HG03108 (cell line): ENCODE measurements around the gene RAI14.

Source experiments
- ATAC-seq: cut with Tn5 transposase; IDR thresholded peaks from one replicate; pipeline ENCODE4 v1.9.1; 2021; ENCODE audit warnings: moderate library complexity; ENCODE audit not compliant: unreplicated experiment

RAI14 gene

DNA sequence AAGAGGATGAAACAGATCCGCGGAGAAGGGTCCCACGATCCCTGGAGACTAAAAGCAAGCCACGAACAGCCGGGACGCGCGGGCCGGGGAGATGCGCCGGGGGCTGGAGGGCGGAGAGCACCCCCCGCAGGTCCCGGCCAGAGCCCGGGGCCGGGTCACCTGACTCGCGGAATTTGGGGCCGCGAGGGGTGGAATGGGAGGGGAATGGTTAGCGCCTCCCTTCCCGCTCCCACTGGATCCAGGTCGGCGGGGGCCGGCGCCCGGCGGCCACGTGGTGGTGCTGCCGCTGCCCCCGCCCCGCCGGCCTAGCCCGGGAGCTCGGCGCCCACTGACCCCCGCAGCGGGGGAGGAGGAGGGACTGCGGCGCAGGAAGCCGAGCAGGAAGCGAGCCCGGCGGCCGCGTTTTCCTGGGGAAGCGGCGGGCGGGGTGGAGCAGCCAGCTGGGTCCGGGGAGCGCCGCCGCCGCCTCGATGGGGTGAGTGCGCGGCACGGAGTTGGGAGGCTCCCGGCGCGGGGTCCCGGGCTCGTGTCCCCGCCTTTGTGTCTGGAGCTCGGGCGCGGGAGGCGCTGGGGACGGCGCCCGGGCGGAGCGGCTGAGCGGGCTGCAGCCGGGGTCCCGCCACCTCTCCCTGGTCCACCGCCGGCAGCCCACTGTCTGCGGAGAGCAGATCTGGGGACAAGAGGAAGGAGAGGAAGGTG lies at the start of gene RAI14:
Gene RAI14, plus strand, starts transcription at position 328 of the 699 bp plus-strand sequence. CDS start 30,592 bp downstream, outside the sequence.
- no peak for ATAC-seq

DNA sequence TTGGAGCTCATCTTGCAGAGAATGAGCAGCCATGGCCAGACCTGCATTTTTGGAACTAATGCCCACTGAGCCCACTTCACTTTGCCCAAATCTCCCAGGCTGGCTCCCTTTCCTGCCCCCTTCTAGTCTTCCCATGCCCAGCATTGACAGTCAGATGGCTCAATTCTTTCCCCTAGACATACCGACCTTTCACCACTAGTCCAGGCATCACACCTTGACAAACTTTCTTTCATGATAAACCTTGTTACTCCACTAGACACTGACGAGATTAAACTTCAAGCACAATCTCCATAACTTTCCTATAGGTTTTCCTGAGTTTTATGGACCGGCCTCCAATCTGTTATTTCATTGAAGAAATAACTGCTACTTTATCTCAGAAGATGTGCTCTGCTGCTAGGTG lies 47.8 kb upstream of the RAI14 start:
- no peak for ATAC-seq

DNA sequence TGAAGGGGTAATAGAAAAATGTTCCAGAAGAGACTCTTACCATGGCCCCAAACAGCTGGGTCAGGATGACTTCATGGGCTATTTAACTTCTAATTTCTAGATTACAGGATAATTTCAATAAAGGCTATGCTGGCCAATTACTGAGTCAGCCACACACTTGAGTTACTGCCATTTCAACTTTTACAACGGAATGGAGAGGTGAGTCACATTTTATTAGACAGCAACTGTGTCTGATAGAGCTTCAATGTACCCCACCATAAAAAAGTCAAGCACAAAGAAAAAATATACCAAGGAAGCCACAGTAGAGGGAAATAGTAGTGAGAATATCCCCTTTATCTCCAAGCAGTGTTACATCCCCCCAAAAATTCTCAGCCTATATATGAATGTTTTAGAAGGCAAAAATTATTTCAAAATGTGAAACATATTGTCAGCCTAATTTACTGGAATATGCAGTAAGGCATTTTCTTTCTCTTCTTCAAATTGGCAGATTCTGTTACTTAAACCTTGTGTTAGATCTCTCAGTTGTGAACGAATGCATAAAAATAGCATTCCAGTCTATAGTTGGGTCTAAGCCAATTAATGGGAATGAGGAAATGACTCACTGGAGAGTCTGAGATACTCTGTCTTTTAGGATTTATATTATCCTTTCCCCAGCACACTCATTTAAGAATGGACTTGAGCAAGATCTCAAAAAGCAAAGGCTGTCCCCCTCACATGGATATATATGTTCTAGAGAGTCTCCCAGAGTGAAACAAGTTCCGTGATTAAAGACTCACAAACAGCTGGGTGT lies 47.1 kb upstream of the RAI14 start:
- ATAC-seq: no peak

DNA sequence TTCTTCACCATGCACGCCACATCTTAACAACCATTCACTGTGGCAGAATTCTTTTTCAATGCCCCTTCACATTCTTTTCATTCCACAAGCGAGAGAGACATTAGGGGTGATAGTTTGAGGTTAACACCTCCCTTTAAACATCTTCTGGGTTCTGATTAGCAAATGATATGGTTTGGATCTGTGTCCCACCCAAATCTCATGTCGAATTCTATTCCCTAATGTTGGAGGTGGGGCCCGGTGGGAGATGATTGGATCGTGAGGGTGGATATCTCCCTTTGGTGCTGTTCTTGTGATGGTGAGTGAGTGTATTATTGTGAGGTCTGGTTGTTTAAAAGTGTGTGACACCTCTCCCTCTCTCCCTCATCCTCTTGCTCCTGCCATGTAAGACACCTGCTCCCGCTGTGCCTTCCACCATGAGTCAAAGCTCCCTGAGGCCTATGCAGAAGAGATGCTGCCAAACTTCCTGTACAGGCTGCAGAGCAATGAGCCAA lies 46.1 kb upstream of the RAI14 start:
- no peak for ATAC-seq

DNA sequence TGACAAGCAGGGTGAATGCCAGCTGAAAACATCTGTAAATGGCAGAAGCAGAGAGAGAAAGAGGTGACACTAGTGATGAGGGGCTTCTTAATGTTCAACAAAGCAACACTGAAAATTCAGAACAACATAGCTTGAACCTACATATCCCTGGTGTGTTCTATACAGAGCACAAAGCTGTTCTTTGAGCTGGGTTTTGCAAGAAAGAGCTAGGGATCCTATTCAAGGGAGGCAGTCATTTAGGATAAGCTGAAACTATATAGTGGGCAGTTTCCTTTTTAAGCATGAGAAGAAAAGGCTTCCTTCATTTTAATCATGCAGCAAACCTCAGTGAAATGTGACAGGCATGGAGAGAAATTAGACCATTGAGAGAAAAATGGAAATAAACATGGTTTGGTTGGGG lies 45.6 kb upstream of the RAI14 start:
- ATAC-seq: no peak

DNA sequence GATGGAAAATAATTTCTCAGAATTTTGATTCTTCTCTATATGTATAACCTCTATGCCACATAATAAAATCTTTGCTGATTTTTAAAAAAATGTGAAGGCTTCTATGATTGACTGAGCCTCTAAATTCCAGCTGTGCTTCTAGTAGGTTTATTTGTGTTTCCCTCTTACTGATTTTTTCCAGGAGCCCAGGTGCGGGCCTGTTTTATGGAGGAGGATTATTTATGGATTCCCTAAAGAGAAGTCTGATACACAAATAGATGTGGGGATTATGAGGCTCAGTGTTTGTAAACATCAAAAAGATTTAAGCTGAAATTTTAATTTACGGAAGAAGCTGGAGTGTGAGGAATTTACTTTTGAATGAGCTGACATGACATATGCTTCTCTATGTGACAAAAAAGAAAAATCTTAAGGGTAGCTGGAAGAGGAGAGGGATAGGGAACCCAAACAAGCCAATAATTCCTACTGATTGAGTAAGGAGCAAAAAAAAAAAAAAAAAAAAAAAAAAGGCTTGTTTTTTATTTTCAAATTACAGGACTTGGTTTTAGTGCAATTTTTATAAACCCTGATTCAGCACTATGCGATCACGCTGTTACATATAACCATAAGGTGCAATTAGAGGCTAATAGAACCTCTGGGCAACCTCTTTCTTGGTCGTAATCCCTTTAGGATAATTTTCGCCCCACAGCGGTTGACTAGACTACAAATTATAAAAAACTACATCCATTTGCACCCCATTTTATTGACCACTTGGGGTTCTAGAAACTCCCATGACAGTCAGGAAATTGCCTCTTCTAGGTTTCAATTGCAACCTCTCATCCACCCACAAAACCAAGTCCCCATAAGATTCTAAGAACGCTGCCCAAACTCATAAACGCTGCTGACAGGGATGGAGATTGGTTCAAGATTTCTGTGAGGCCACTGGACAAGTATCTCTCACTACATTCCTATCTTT lies 44.4 kb upstream of the RAI14 start:
- no peak for ATAC-seq

DNA sequence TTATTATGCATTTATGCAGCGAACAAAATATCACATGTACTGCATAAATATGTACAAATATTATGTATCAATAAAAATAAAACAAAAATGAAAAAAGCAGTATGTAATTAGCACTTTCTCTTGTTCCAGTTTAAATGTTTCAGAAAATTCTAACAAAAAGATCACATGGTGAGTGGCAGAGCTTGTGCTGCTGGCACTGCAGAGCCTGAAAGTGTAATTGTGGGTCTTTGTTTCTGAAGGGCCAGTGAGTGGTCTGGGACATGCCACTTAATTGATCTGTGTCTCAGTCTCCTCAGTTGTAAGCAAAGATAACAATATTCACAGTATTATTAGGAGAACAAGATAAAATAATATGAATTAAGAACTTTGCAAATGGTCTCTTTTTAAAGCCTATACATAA lies 39.5 kb upstream of the RAI14 start:
- ATAC-seq: no peak

DNA sequence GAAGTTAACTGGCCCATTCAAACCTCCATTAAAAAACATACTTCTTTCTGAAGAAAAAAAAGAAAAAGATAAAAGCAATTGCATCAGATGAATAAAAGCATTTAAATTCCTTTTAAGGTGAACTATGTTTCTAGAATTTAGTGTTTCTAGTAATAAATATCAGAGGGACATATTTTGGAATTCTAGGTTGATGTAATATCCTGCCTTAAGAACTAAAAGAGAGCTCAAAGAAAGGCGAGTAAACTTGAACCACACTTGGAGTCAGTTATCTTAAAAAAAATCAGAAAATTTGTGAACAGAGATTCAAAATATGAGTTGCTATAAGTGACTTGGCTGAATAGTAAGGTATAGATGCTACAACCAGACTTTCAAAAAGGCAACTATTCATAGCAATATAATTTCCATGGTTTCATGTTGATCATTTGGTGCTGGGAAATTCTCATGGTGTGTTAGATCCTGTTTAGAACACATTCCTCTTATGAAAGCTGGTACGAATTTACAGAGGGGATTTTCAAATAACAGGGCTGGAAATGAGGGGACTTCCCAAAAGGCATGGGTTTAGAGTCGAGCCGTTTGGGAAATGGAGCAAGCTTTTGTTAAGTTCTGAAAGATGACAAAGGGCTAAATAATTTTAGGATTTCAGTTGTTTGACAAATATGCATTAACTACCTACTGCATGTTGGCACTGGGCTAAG lies 37.6 kb upstream of the RAI14 start:
- ATAC-seq: no peak

DNA sequence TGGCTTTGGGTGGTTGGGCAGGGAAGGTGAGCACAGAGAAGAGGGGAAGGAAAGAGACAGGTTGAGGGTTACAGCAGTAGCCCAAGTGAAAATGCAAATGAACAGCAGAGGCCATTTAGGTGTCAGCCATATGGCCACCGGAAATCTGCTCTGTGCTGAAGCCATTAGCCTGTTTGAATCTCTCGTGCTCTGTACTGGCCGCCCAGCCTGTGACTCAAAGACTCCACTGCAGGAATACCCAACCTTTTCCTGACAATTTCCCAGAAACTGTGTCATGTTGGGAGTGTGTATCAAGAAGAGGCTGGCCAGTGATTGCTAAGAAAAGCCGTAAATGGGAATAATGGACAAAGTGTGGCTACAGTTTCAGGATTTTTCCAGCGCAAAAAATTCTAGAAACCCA lies 35.9 kb upstream of the RAI14 start:
- no peak for ATAC-seq

DNA sequence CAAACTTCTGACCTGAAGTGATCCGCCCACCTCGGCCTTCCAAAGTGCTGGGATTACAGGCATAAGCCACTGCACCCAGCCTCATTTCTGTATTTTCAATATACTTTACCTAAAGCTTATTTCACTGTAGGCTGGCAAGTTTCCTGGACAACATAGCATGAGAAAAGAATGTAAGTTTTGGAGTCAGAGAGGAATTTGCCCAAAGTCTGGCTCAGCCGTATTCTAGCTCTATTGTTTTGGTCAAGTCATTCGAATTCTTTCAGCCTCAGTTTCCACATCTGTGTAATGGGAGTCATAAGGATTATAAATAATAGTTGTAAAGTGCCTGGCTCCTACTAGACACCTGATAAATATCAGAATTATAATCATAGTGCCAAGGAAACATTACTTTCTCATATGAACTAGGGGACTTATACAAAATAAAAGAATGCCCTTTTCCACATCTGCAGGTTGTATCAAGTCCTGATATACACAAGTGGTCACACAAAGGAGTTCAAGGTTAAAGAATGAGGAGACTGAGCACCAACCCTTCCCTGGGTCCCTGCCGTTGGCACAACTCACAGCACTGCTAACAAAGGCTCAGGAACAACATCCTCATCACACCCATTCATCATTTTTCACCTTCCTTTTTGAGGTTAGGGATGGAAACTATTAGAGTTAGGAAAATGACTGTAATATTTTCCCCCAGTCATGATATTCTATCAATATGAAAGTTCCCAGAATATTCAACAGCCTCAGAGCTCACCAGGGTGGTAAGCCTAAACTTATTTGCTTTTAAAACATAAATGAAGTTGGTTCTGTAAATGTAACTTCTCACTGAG lies 34.6 kb upstream of the RAI14 start:
- ATAC-seq: no peak

DNA sequence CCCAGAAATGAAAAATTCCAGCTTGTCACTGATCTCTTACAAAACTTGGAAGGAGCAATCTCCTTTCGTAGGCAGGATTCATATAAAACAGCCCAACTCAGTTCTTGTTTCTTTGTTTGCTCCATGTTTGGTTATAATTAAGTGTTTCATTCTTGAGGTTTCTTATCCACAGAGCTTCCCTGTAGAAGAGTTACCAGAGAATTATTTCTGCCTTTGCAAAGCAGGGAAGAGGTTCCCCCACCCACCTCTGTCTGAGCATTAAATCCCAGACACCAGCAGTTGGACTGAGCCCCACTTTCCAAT lies 34.1 kb upstream of the RAI14 start:
- ATAC-seq: no peak

DNA sequence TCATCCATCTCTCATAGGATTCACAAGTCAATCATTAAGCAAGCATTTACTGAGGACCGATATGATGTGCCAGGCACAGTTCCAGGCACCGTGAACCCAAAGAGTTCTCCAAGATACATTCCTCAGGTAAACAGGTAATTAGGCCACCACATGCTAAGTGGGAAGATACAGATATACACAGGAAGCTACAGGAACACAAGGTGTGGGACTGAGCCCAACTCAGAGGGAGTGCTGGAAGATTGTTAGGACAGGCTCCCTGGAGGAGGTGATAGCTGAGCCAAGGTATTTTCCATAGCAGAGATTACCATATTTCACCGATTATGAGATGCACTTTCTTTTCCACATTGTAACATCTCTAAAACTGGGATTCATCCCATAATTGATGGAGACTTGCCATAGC lies 31.4 kb upstream of the RAI14 start:
- ATAC-seq: no peak

DNA sequence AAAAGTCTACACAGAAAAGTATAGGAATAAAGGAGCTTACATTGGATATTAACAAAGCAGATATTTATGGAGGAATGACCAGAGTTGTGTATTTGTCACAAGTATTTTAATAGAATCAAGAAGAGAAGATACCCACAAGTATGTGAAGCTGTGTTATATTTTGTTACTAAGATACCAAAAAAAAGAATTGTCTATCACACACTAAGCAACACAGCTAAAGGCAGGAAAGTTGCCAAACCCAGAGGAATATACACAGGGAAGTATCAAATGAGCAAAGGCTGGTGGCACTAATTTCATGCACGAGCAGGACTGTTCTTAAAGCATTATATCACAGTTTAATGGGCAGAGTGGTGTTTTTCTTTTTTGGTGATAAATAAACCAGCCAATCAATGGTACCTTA lies 30.9 kb upstream of the RAI14 start:
- ATAC-seq: no peak

DNA sequence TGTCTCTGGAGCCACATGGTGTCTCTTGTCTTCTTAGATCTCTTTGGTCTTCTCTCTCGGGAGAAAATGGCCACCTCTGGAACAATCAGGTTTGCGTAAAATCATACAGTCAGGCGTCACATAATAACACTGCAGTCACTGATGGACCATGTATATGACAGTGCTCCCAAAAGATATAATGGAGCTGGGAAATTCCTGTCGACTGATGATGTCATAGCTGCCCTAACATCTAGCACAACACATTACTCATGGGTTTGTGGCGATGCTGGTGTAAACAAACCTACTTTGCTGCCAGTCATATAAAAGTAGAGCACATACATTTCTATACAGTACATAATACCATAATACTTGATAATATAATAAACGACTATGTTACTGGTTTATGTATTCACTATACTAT lies 30.1 kb upstream of the RAI14 start:
- ATAC-seq: no peak

DNA sequence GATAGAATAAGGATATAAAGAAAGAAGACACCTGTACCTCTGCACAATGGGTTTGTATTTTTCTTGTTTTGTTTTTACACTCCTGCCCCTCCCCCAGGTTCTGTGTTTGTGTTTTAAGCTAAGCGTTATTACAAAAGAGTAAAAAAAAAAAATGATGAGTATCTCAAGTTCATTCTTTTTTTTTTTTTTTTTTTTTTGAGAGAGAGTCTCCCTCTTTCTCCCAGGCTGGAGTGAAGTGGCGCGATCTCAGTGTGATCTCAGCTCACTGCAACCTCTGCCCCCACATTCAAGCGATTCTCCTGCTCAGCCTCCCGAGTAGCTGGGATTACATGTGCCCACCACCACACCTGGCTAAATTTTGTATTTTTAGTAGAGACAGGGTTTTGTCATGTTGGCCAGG lies 29.4 kb upstream of the RAI14 start:
- no peak for ATAC-seq

DNA sequence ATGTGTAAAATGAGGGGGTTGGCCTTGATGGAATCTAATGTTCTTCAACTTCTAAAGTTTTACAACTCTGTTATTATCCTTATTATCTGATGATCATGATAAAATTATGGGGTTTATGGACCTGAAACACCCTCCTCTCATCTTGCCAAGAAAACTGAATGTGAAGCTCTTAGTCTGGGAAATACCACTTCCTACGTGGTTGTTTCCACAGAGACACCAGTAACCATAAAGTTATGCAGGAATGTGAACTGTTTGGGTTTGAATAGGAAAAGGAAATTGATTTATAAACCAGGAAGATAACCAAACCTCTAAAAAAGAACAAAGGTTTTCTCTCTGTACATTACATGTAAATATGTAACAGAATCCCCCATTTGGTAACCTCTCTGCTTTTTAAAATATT lies 28.3 kb upstream of the RAI14 start:
- ATAC-seq: no peak

DNA sequence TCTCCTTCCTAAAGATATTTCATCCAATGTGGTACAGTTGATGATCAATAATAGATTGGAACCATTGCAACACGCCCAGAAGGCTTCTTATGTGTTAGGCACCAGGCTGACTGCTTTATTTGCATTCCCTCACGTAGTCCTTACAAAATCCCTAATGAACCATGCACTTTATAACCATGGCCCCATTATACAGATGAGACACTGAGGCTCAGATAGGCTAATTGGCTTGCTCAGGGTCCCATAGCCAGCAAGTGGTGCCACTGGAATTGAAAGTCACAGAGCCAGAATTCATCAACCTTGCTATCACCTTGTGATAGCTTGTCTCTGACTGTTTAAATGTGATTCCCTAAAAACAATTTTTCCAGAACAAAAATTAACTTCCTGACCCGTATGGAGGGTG lies 27.8 kb upstream of the RAI14 start:
- no peak for ATAC-seq

DNA sequence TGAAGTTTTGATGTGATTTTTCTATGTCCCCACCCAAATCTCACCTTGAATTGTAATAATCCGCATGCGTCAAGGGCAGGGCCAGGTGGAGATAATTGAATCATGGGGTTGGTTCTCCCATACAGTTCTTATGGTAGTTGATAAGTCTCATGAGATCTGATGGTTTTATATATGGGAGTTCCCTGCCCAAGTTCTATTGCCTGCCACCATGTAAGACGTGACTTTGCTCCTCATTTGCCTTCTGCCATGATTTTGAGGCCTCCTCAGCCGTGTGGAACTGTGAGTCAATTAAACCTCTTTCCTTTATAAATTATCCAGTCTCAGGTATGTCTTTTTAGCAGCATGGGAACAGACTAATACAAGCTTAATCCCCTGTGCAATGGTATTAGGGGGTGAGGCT lies 25.5 kb upstream of the RAI14 start:
- ATAC-seq: no peak

DNA sequence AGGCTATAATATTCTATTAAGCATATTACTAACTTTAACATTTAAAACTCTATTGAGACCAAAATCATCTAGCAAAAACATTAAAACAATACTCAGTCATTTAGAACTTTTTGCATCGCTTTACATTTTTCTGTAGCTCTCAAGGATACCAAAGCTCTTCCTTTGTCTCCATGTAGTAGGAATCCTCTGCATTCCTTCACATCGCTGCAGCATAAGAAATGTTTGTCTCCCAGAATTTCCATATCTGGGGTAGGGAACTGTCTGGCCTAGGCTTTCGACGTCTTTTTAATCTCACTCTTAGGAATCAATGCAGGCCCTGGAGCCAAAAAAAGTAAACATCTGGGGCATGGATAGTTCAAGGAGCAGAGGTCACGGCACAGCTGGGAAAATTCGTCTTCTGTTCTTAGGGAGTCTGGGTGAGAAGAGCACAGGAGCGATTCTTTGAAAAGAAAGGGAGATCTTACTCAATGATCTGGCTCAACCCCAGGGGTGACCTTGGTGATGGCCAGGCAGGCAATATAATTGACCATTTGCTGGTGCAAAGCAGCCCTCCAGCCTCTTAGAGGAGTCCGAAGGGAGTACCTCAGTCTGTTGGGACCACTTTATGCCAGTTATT lies 23.2 kb upstream of the RAI14 start:
- no peak for ATAC-seq
